GM18498 (cell line): Measurements from ENCODE around the gene G3BP1.
"Not testable (repeated sequence)": the region's sequence is repeated elsewhere in the genome, so short reads cannot be mapped to it uniquely, and the experiment has no call there.

Source experiments
- ATAC-seq: cut with Tn5 transposase; IDR thresholded peaks from one replicate; pipeline ENCODE4 v1.9.1; 2021; ENCODE audit warnings: mild to moderate bottlenecking, moderate library complexity; ENCODE audit not compliant: unreplicated experiment

G3BP1 gene

GRCh38 chr5:151855701-151856100 is 83.9 kb downstream of the G3BP1 start:
- ATAC-seq = no peak

DNA sequence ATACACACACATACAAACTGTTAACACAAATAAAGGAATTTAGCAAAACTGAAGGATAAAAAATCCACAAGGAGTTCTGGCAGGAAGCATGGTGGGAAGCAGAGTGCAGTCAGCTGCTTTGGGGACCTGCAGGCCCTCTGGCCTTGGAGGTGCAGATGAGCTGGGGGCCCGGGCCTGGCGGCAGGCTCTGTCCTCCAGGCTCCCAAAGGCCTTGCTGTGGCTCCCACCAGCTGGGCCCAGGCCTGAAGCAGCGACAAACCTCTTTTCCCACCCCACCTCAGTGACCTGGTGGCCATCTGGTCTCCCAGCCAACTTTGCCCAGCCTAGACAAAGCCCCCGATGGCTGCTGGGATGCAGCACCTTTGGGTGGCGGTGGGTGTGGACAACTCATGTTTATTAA is 85.1 kb downstream of the G3BP1 start:
- ATAC-seq = no peak

- not testable (repeated sequence) for ATAC-seq
These were observed 89.1 kb downstream of the G3BP1 start for GRCh38 chr5:151860867-151861266.
